ENCODE data around the gene ACACB.
A peak's percentile ranks its signal among the peaks of the same experiment; 100 is the strongest.

The ACACB gene

GRCh38 chr12:109130297-109131153 is 14.1 kb downstream of the ACACB start:
- no peaks in the 10 kb centered on the region for H3K27me3 ChIP-seq
- H3K4me1 ChIP-seq: no peaks in the 10 kb centered on the region
- no peak overlapping the region for H3K4me3 ChIP-seq (ENCODE audit: low read depth, low read length)
- no peak for TF ChIP-seq CTCF (IDR thresholded peaks at IDR 0.05; ENCODE audit: low read depth, low read length)
- H3K36me3 ChIP-seq: no peaks in the 10 kb centered on the region
- DNase-seq: no peak
- no peaks in the 10 kb centered on the region for H3K9me3 ChIP-seq

GRCh38 chr12:109131154-109132050 is 15.0 kb downstream of the ACACB start:
- no peak for TF ChIP-seq CTCF (IDR thresholded peaks at IDR 0.05; ENCODE audit: low read depth, low read length)
- Histone ChIP-seq H3K9me3 (no peaks in the 10 kb centered on the region), H3K27me3 (no peaks in the 10 kb centered on the region), H3K4me3 (ENCODE audit: low read depth, low read length) (0 out of 2 replicates have a peak overlapping the region, but pooled peaks have one; percentile 0), H3K36me3 (no peaks in the 10 kb centered on the region), H3K4me1 (no peaks in the 10 kb centered on the region)
- peak; percentile 32 for DNase-seq

GRCh38 chr12:109134186-109134917 is 18.0 kb downstream of the ACACB start:
- TF ChIP-seq CTCF (IDR thresholded peaks at IDR 0.05; ENCODE audit: low read depth, low read length): peak; percentile 74
- Histone ChIP-seq H3K4me3 (ENCODE audit: low read depth, low read length) (no peak overlapping the region), H3K36me3 (no peaks in the 10 kb centered on the region), H3K27me3 (no peaks in the 10 kb centered on the region; the same call in 1 of the 2 replicates), H3K4me1 (no peaks in the 10 kb centered on the region), H3K9me3 (no peaks in the 10 kb centered on the region)
- DNase-seq: peak; percentile 45

- DNase-seq: no peak
Observed at GRCh38 chr12:109137055-109137454, 20.7 kb downstream of the ACACB start.

GRCh38 chr12:109139360-109139759 is 23.0 kb downstream of the ACACB start:
- Histone ChIP-seq H3K4me1 (no peaks in the 10 kb centered on the region), H3K4me3 (ENCODE audit: low read depth, low read length) (no peak overlapping the region), H3K27me3 (no peaks in the 10 kb centered on the region; the same call in 1 of the 2 replicates), H3K36me3 (no peaks in the 10 kb centered on the region), H3K9me3 (no peaks in the 10 kb centered on the region)
- no peak for DNase-seq
- no peak for TF ChIP-seq CTCF (IDR thresholded peaks at IDR 0.05; ENCODE audit: low read depth, low read length)

More at GRCh38 chr12:109137055-109137454, 20.7 kb downstream of the ACACB start:
- no peak for TF ChIP-seq CTCF (IDR thresholded peaks at IDR 0.05; ENCODE audit: low read depth, low read length)
- Histone ChIP-seq H3K9me3 (no peaks in the 10 kb centered on the region), H3K36me3 (no peaks in the 10 kb centered on the region), H3K4me1 (no peaks in the 10 kb centered on the region), H3K4me3 (ENCODE audit: low read depth, low read length) (no peak overlapping the region), H3K27me3 (no peaks in the 10 kb centered on the region; the same call in 1 of the 2 replicates)

All from BE2C (cell line).